ENCODE measurements around the gene TTC7B. TPM values are rescaled to one million over a fixed set of nuclear protein-coding genes. Genes with fewer than 3 reads are reported as not detected.

Gene TTC7B
- total RNA-seq, 1 experiment from 2014 or later: 70.6 TPM

GRCh38 chr14:90548455-90548854 is 267.8 kb downstream of the TTC7B start:
- ChIA-PET CTCF (no interaction called here), POLR2A (no interaction called here)
- intact Hi-C loops (cut with micrococcal nuclease): no loop called here

DNA sequence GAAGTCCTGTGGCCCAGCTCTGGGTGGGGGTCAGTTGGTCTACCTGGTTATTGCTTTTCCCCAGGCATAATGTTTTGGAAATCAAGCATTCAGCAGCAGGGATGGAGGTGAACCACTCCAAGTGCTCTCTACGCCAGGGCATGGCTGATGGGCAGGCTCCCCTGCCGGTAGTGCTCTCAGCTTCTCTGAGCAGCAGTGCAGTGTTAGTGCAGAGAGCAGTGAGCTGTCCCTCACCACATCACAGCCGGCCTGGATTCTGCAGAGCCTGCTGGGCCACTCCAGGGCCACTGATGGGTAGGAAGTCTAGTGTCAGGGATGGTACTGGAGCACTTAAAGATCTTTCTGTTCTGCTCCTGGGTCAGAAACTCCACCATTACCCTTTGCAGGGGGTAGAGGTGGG is 268.3 kb downstream of the TTC7B start:
- Histone ChIP-seq H3K4me3 (replicated peaks in 1 of 2; ENCODE audit: low read depth in 1 of 2, low read length in 2 of 2) (no peak overlapping the region), H3K27ac (ENCODE audit: low read depth, low read length) (no peak overlapping the region), H3K9ac (ENCODE audit: low read length) (no peak overlapping the region), H4K20me1 (ENCODE audit: insufficient read depth) (no peaks in the 10 kb centered on the region), H3K9me3 (ENCODE audit: control insufficient read depth in 1 of 2, insufficient read depth in 1 of 2, low read depth in 1 of 2, low read length in 2 of 2) (no peaks in the 10 kb centered on the region), H3K4me2 (ENCODE audit: low read length) (no peak overlapping the region), H3K9me2 (ENCODE audit: insufficient read depth) (no peaks in the 10 kb centered on the region), H3K4me1 (ENCODE audit: control insufficient read depth in 1 of 2, insufficient read depth in 2 of 2, low read length in 2 of 2) (no peaks in the 10 kb centered on the region), H3K79me2 (ENCODE audit: insufficient read depth, low read length) (no peaks in the 10 kb centered on the region), H3K27me3 (ENCODE audit: insufficient read depth, low read length) (no peaks in the 10 kb centered on the region), H3K36me3 (ENCODE audit: control insufficient read depth in 1 of 2, insufficient read depth in 2 of 2, low read length in 2 of 2) (no peaks in the 10 kb centered on the region), H2AFZ (ENCODE audit: low read depth, low read length, poor library complexity, severe bottlenecking) (no peak overlapping the region)
- RAD21 ChIA-PET (ENCODE audit: low non-redundant PET in 1 of 2, low total read pairs in 2 of 2, uncharacterized antibody in 2 of 2, unreplicated experiment in 2 of 2): no interaction called here
- intact Hi-C loops (cut with micrococcal nuclease): no loop called here
- POLR2A ChIA-PET: no interaction called here
- CTCF ChIA-PET: no interaction called here
- ATAC-seq (no peak), DNase-seq (ENCODE audit: low read depth, low spot score) (no peak)
- BruUV-seq (replicated peaks): no TSS peak
- no peak for TF ChIP-seq FOSL1 (IDR thresholded peaks at IDR 0.05; ENCODE audit: low read depth)
- TF ChIP-seq POLR2AphosphoS5 (IDR thresholded peaks at IDR 0.05; ENCODE audit: low read depth, low read length): no peak
- TF ChIP-seq SIN3A (IDR thresholded peaks at IDR 0.05; ENCODE audit: low read depth): no peak
- no peak for TF ChIP-seq POLR2A (IDR thresholded peaks at IDR 0.05; ENCODE audit: borderline replicate concordance, extremely low read depth, insufficient read depth, insufficient read length)
- TF ChIP-seq REST (IDR thresholded peaks at IDR 0.05; ENCODE audit: low read depth): no peak
- TF ChIP-seq ELF1 (IDR thresholded peaks at IDR 0.05; ENCODE audit: borderline replicate concordance, low read depth): no peak
- no peak for TF ChIP-seq ZNF274 (IDR thresholded peaks at IDR 0.05; ENCODE audit: low read depth, low read length)
- TF ChIP-seq EZH2 (IDR thresholded peaks at IDR 0.05): no peak
- no peak for TF ChIP-seq EGR1 (IDR thresholded peaks at IDR 0.05; ENCODE audit: low read depth)
- TF ChIP-seq CBX3 (IDR thresholded peaks at IDR 0.05; ENCODE audit: low read depth): no peak

More at GRCh38 chr14:90548455-90548854, 267.8 kb downstream of the TTC7B start:
- TF ChIP-seq ELF1 (IDR thresholded peaks at IDR 0.05; ENCODE audit: borderline replicate concordance, low read depth) (no peak), POLR2AphosphoS5 (IDR thresholded peaks at IDR 0.05; ENCODE audit: low read depth, low read length) (no peak), FOSL1 (IDR thresholded peaks at IDR 0.05; ENCODE audit: low read depth) (no peak), CBX3 (IDR thresholded peaks at IDR 0.05; ENCODE audit: low read depth) (no peak), SP1 (IDR thresholded peaks at IDR 0.05; ENCODE audit: low read depth) (no peak), EGR1 (IDR thresholded peaks at IDR 0.05; ENCODE audit: low read depth) (no peak), JUND (IDR thresholded peaks at IDR 0.05) (no peak), EZH2 (IDR thresholded peaks at IDR 0.05) (no peak), CEBPB (IDR thresholded peaks at IDR 0.05; ENCODE audit: low read depth) (no peak), SIN3A (IDR thresholded peaks at IDR 0.05; ENCODE audit: low read depth) (no peak), ZFX (IDR thresholded peaks at IDR 0.05) (no peak)
- TF ChIP-seq, protein P1, sequence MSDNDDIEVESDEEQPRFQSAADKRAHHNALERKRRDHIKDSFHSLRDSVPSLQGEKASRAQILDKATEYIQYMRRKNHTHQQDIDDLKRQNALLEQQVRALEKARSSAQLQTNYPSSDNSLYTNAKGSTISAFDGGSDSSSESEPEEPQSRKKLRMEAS (IDR thresholded peaks at IDR 0.05): no peak
- TF ChIP-seq, protein P2, sequence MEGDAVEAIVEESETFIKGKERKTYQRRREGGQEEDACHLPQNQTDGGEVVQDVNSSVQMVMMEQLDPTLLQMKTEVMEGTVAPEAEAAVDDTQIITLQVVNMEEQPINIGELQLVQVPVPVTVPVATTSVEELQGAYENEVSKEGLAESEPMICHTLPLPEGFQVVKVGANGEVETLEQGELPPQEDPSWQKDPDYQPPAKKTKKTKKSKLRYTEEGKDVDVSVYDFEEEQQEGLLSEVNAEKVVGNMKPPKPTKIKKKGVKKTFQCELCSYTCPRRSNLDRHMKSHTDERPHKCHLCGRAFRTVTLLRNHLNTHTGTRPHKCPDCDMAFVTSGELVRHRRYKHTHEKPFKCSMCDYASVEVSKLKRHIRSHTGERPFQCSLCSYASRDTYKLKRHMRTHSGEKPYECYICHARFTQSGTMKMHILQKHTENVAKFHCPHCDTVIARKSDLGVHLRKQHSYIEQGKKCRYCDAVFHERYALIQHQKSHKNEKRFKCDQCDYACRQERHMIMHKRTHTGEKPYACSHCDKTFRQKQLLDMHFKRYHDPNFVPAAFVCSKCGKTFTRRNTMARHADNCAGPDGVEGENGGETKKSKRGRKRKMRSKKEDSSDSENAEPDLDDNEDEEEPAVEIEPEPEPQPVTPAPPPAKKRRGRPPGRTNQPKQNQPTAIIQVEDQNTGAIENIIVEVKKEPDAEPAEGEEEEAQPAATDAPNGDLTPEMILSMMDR (IDR thresholded peaks at IDR 0.05 in 2 of 3, conservative IDR thresholded peaks at IDR 0.05 in 1 of 3; ENCODE audit: borderline replicate concordance in 1 of 3, insufficient read depth in 1 of 3, low read depth in 2 of 3, low read length in 2 of 3): no peak
- DNase-seq (ENCODE audit: low read depth, low spot score) (no peak), ATAC-seq (no peak)
- no peaks in the 10 kb centered on the region for H3K79me2 ChIP-seq (ENCODE audit: insufficient read depth, low read length)
- H3K4me1 ChIP-seq (ENCODE audit: control insufficient read depth in 1 of 2, insufficient read depth in 2 of 2, low read length in 2 of 2): no peaks in the 10 kb centered on the region
- no peak overlapping the region for H3K4me3 ChIP-seq (replicated peaks in 1 of 2; ENCODE audit: low read depth in 1 of 2, low read length in 2 of 2)
- H3K9me2 ChIP-seq (ENCODE audit: insufficient read depth): no peaks in the 10 kb centered on the region
- no peaks in the 10 kb centered on the region for H4K20me1 ChIP-seq (ENCODE audit: insufficient read depth)
- no peak overlapping the region for H3K4me2 ChIP-seq (ENCODE audit: low read length)
- no peak overlapping the region for H3K27ac ChIP-seq (ENCODE audit: low read depth, low read length)
- no TSS peak for BruUV-seq (replicated peaks)
- no peak overlapping the region for H3K9ac ChIP-seq (ENCODE audit: low read length)
- no peaks in the 10 kb centered on the region for H3K27me3 ChIP-seq (ENCODE audit: insufficient read depth, low read length)
- no peak overlapping the region for H2AFZ ChIP-seq (ENCODE audit: low read depth, low read length, poor library complexity, severe bottlenecking)
- RAD21 ChIA-PET (ENCODE audit: low non-redundant PET in 1 of 2, low total read pairs in 2 of 2, uncharacterized antibody in 2 of 2, unreplicated experiment in 2 of 2): no interaction called here
- no peaks in the 10 kb centered on the region for H3K36me3 ChIP-seq (ENCODE audit: control insufficient read depth in 1 of 2, insufficient read depth in 2 of 2, low read length in 2 of 2)
- H3K9me3 ChIP-seq (ENCODE audit: control insufficient read depth in 1 of 2, insufficient read depth in 1 of 2, low read depth in 1 of 2, low read length in 2 of 2): no peaks in the 10 kb centered on the region
